22Rv1 (cell line): ENCODE results near the gene SWAP70.

Experiments used
- H3K27ac ChIP-seq: fragments of 450-650 bp; 2 replicates; pipeline ENCODE4 v1.5.1; 2017
- CTCF ChIP-seq: fragments of 450-650 bp; IDR thresholded peaks from 2 replicates; pipeline ENCODE4 v1.5.1; 2017; ENCODE audit warnings: mild to moderate bottlenecking
- ZFX ChIP-seq: fragments of 450-650 bp; IDR thresholded peaks from 2 replicates; pipeline ENCODE4 v1.6.1; 2017; ENCODE audit warnings: antibody characterized with exemption, borderline replicate concordance

The SWAP70 gene

GRCh38 chr11:9665749-9666148, 1.9 kb downstream of the SWAP70 start:
- TF ChIP-seq ZFX = no peak
- no peak for TF ChIP-seq CTCF
- H3K27ac ChIP-seq = no peak overlapping the region

GRCh38 chr11:9669954-9670353, 6.1 kb downstream of the SWAP70 start:
- TF ChIP-seq ZFX (no peak), CTCF (no peak)
- H3K27ac ChIP-seq = no peak overlapping the region

GRCh38 chr11:9672288-9672916, 8.5 kb downstream of the SWAP70 start:
- no peak overlapping the region for H3K27ac ChIP-seq
- no peak for TF ChIP-seq ZFX
- no peak for TF ChIP-seq CTCF

GRCh38 chr11:9672918-9673317, 9.0 kb downstream of the SWAP70 start:
- TF ChIP-seq CTCF = no peak
- no peak for TF ChIP-seq ZFX
- no peak overlapping the region for H3K27ac ChIP-seq

GRCh38 chr11:9675691-9676090, 11.8 kb downstream of the SWAP70 start:
- no peak overlapping the region for H3K27ac ChIP-seq
- TF ChIP-seq CTCF (no peak), ZFX (no peak)

- TF ChIP-seq CTCF (no peak), ZFX (no peak)
- no peak overlapping the region for H3K27ac ChIP-seq
Measured at GRCh38 chr11:9677951-9678350, 14.1 kb downstream of the SWAP70 start.

- TF ChIP-seq ZFX (no peak), CTCF (no peak)
- no peak overlapping the region for H3K27ac ChIP-seq
Measured at GRCh38 chr11:9678576-9678975, 14.7 kb downstream of the SWAP70 start.
